Thymus (tissue), 11 donors: ENCODE measurements around the gene QRFP. TPM values are rescaled to one million over a fixed set of nuclear protein-coding genes. Genes with fewer than 3 reads are reported as not detected.

Experiments used
- DNase-seq, 9 donors: peaks; one replicate each; pipeline ENCODE4 v3.0.0-alpha.2; 2013; ENCODE audit warnings: low spot score in 9 of 9, low read depth in 6 of 9, missing footprints in 1 of 9
- H3K27ac ChIP-seq, 2 donors: one replicate each; pipeline ENCODE4 v1.5.1; 2013; ENCODE audit warnings: control low read depth in 1 of 2, low read depth in 1 of 2, low read length in 1 of 2, mild to moderate bottlenecking in 1 of 2, moderate library complexity in 1 of 2
- H3K27me3 ChIP-seq, 2 donors: one replicate each; pipeline ENCODE4 v1.5.1; 2013; ENCODE audit warnings: low read length in 1 of 2; ENCODE audit not compliant: control insufficient read depth in 2 of 2, insufficient read depth in 1 of 2
- H3K36me3 ChIP-seq, 2 donors: one replicate each; pipeline ENCODE4 v1.5.1; 2013; ENCODE audit warnings: low read length in 1 of 2, mild to moderate bottlenecking in 1 of 2, moderate library complexity in 1 of 2; ENCODE audit not compliant: control insufficient read depth in 2 of 2, insufficient read depth in 2 of 2
- H3K4me1 ChIP-seq, 2 donors: one replicate each; pipeline ENCODE4 v1.5.1; 2013; ENCODE audit warnings: low read length in 2 of 2; ENCODE audit not compliant: control insufficient read depth in 2 of 2, insufficient read depth in 2 of 2
- H3K4me3 ChIP-seq, 2 donors: one replicate each; pipeline ENCODE4 v1.5.1; 2013; ENCODE audit warnings: low read length in 2 of 2, control low read depth in 1 of 2, mild to moderate bottlenecking in 1 of 2
- H3K9me3 ChIP-seq, 2 donors: one replicate each; pipeline ENCODE4 v1.5.1; 2013; ENCODE audit warnings: low read length in 1 of 2, mild to moderate bottlenecking in 1 of 2; ENCODE audit not compliant: control insufficient read depth in 2 of 2, insufficient read depth in 1 of 2
- WGBS: extraction: QIAGEN DNeasy Blood & Tissue Kit; methylation state at CpG from one replicate; pipeline ENCODE4 v1.1.7; 2013; 5-methylcytosine and 5-hydroxymethylcytosine counted together
- polyA plus RNA-seq: library from polyadenylated mRNA; stranded (reverse); fragments of 200-250 nt; gene quantifications from one replicate; pipeline ENCODE4 v1.2.3, GENCODE V29; 2013
- total RNA-seq: library from RNA; stranded (reverse); fragments of 120-200 nt; gene quantifications from one replicate; pipeline ENCODE4 v1.2.4, GENCODE V29; 2013
- donor health status: healthy.

Gene QRFP
- total and polyA plus RNA-seq, 2 donors: 0.05 to 0.21 TPM

- Histone ChIP-seq H3K27me3 (no peaks in the 10 kb centered on the region), H3K27ac (no peak overlapping the region), H3K36me3 (peaks cover 57 to 59% of the 10 kb centered on the region in 2 donors), H3K4me3 (no peak overlapping the region), H3K4me1 (no peaks in the 10 kb centered on the region), H3K9me3 (no peaks in the 10 kb centered on the region)
- DNase-seq: no peak
- 98% methylated on average over 23 of the region's 23 CpGs for WGBS
These were observed 9.6 kb downstream of the QRFP start for GRCh38 chr9:130886981-130887380.

GRCh38 chr9:130885484-130886375, 10.9 kb downstream of the QRFP start:
- no peaks in the 10 kb centered on the region for H3K27me3 ChIP-seq
- no peaks in the 10 kb centered on the region for H3K4me1 ChIP-seq
- H3K36me3 ChIP-seq: peaks cover 66 to 71% of the 10 kb centered on the region in 2 donors
- 95% methylated on average over 35 of the region's 35 CpGs for WGBS
- H3K27ac ChIP-seq: no peak overlapping the region
- no peaks in the 10 kb centered on the region for H3K9me3 ChIP-seq
- DNase-seq: no peak
- no peak overlapping the region for H3K4me3 ChIP-seq

- Histone ChIP-seq H3K4me1 (no peaks in the 10 kb centered on the region), H3K9me3 (no peaks in the 10 kb centered on the region), H3K4me3 (no peak overlapping the region), H3K36me3 (peaks cover 70 to 75% of the 10 kb centered on the region in 2 donors), H3K27me3 (no peaks in the 10 kb centered on the region), H3K27ac (no peak overlapping the region)
- no peak for DNase-seq
- WGBS: 97% methylated on average over 47 of the region's 47 CpGs
These were observed 11.8 kb downstream of the QRFP start for GRCh38 chr9:130884542-130885483.

GRCh38 chr9:130884111-130884531, 12.5 kb downstream of the QRFP start:
- WGBS: 98% methylated on average over 25 of the region's 25 CpGs
- no peak overlapping the region for H3K27ac ChIP-seq
- no peak for DNase-seq
- no peaks in the 10 kb centered on the region for H3K4me1 ChIP-seq
- H3K4me3 ChIP-seq: no peak overlapping the region
- H3K27me3 ChIP-seq: no peaks in the 10 kb centered on the region
- peaks cover 76 to 78% of the 10 kb centered on the region in 2 donors for H3K36me3 ChIP-seq
- H3K9me3 ChIP-seq: no peaks in the 10 kb centered on the region

GRCh38 chr9:130883479-130883878, 13.1 kb downstream of the QRFP start:
- WGBS: 98% methylated on average over 5 of the region's 5 CpGs
- DNase-seq: no peak
- H3K4me3 ChIP-seq: no peak overlapping the region
- H3K27ac ChIP-seq: no peak overlapping the region
- peaks cover 76 to 79% of the 10 kb centered on the region in 2 donors for H3K36me3 ChIP-seq
- no peaks in the 10 kb centered on the region for H3K27me3 ChIP-seq
- H3K4me1 ChIP-seq: no peaks in the 10 kb centered on the region
- H3K9me3 ChIP-seq: no peaks in the 10 kb centered on the region

- 98% methylated on average over 15 of the region's 15 CpGs for WGBS
- H3K4me1 ChIP-seq: no peaks in the 10 kb centered on the region
- no peaks in the 10 kb centered on the region for H3K27me3 ChIP-seq
- H3K9me3 ChIP-seq: no peaks in the 10 kb centered on the region
- no peak for DNase-seq
- no peak overlapping the region for H3K4me3 ChIP-seq
- no peak overlapping the region for H3K27ac ChIP-seq
- peaks cover 78 to 81% of the 10 kb centered on the region in 2 donors for H3K36me3 ChIP-seq
These were observed 13.9 kb downstream of the QRFP start for GRCh38 chr9:130882696-130883225.

- Histone ChIP-seq H3K36me3 (peaks cover 72 to 83% of the 10 kb centered on the region in 2 donors), H3K4me3 (no peak overlapping the region), H3K9me3 (no peaks in the 10 kb centered on the region), H3K4me1 (no peaks in the 10 kb centered on the region), H3K27me3 (no peaks in the 10 kb centered on the region), H3K27ac (no peak overlapping the region)
- no peak for DNase-seq
- WGBS: over 99% methylated on average over 6 of the region's 6 CpGs
These were observed 15.1 kb downstream of the QRFP start for GRCh38 chr9:130881516-130881915.

GRCh38 chr9:130880599-130881220, 15.9 kb downstream of the QRFP start:
- Histone ChIP-seq H3K36me3 (peaks cover 66 to 75% of the 10 kb centered on the region in 2 donors), H3K27ac (no peak overlapping the region), H3K27me3 (no peaks in the 10 kb centered on the region), H3K4me1 (no peaks in the 10 kb centered on the region), H3K4me3 (no peak overlapping the region), H3K9me3 (no peaks in the 10 kb centered on the region)
- WGBS: 98% methylated on average over 16 of the region's 16 CpGs
- no peak for DNase-seq
